Stimulated activated CD4-positive, alpha-beta T cell treated with anti-CD3 and anti-CD28 coated beads, Interleukin-4, amount 100 ng/mL, for 4 hours (primary cell): Measurements from ENCODE around the gene PRRT1.
"Not testable (repeated sequence)": the region's sequence is repeated elsewhere in the genome, so short reads cannot be mapped to it uniquely, and the experiment has no call there.

Source experiments
- DNase-seq, 2 experiments: peaks; one replicate each; pipeline ENCODE4 v3.0.0-alpha.2; 2020

Gene PRRT1

GRCh38 chr6:32116674-32117073, 35.1 kb downstream of the PRRT1 start:
- no peak for DNase-seq

GRCh38 chr6:32115623-32116022, 36.1 kb downstream of the PRRT1 start:
- no peak for DNase-seq

GRCh38 chr6:32114796-32115195, 36.9 kb downstream of the PRRT1 start:
- no peak for DNase-seq

GRCh38 chr6:32113386-32114352, 38.1 kb downstream of the PRRT1 start:
- no peak for DNase-seq

GRCh38 chr6:32112431-32112980, 39.2 kb downstream of the PRRT1 start:
- DNase-seq = no peak

GRCh38 chr6:32111424-32112066, 40.2 kb downstream of the PRRT1 start:
- no peak for DNase-seq

GRCh38 chr6:32110632-32111031, 41.1 kb downstream of the PRRT1 start:
- DNase-seq = no peak

GRCh38 chr6:32109765-32110160, 42.0 kb downstream of the PRRT1 start:
- DNase-seq = no peak

GRCh38 chr6:32109114-32109764, 42.5 kb downstream of the PRRT1 start, which contains the start of gene TNXB:
TNXB (minus strand) TSS chr6:32109338; CDS start chr6:32098198, 11,140 bp downstream.
- no peak for DNase-seq

- DNase-seq = no peak
These were observed 43.0 kb downstream of the PRRT1 start for GRCh38 chr6:32108727-32109113.

GRCh38 chr6:32108094-32108627, 43.6 kb downstream of the PRRT1 start:
- DNase-seq = no peak

- no peak for DNase-seq
These were observed 44.3 kb downstream of the PRRT1 start for GRCh38 chr6:32107406-32107805.

GRCh38 chr6:32105433-32105832, 46.3 kb downstream of the PRRT1 start:
- no peak for DNase-seq

GRCh38 chr6:32102255-32102654, 49.5 kb downstream of the PRRT1 start:
- DNase-seq = no peak

- DNase-seq = not testable (repeated sequence)
These were observed 51.5 kb downstream of the PRRT1 start for GRCh38 chr6:32100251-32100650.
